ENCODE measurements around the gene TMEM45B.
"Not testable (repeated sequence)": the region's sequence is repeated elsewhere in the genome, so short reads cannot be mapped to it uniquely, and the experiment has no call there.

TMEM45B gene

DNA sequence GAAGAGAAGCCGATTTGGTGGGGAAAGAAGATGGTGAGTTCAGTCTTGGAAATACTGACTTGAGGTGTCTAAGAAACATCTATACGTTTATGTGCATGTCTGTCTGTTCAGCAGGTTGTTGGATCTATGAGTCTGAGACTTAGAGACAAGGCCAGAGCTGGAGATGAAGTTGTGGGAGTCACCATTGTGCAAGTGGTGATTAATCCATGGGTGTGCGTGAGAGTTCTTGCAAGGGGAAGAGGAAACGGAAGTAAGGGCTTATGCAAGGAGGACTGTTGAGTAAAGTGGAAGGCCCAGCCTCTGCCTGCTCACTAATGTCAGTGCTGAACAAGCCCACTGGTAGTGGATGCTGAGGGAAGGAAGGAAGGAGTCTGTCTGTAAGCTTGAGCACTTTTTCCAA, 9.7 kb downstream of the TMEM45B start:
- H3K4me3 ChIP-seq (ENCODE audit: low read depth, low read length) = no peak overlapping the region
- TF ChIP-seq, protein P1, sequence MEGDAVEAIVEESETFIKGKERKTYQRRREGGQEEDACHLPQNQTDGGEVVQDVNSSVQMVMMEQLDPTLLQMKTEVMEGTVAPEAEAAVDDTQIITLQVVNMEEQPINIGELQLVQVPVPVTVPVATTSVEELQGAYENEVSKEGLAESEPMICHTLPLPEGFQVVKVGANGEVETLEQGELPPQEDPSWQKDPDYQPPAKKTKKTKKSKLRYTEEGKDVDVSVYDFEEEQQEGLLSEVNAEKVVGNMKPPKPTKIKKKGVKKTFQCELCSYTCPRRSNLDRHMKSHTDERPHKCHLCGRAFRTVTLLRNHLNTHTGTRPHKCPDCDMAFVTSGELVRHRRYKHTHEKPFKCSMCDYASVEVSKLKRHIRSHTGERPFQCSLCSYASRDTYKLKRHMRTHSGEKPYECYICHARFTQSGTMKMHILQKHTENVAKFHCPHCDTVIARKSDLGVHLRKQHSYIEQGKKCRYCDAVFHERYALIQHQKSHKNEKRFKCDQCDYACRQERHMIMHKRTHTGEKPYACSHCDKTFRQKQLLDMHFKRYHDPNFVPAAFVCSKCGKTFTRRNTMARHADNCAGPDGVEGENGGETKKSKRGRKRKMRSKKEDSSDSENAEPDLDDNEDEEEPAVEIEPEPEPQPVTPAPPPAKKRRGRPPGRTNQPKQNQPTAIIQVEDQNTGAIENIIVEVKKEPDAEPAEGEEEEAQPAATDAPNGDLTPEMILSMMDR (IDR thresholded peaks at IDR 0.05; ENCODE audit: insufficient read depth, low read depth, low read length, missing control alignments) = no peak
- no peak for DNase-seq (ENCODE audit: low read depth)

DNA sequence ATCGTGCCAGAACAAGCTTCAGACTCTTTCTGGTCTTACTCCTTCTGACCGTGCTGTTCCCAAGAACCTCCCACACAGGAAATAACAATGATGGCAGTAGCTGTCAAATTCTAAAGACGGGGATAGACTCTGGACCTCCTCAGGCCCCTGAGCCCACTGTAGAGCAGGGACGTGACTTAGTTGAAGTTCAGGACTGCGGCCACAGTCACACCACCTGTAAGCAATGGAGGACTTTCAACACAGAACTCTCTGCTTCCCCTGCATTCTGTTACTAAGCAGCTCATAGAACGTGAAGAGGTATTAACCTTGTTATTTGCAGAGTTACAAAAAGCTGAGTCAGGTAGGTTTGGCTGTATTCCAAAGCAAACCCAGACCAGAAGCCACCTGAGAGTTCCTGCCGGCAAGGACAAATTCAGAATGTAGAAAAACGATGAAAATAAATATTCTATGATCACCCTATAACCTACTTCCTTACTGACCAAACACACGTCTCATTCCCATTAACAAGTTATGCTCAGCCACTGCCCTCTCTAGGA, 12.7 kb downstream of the TMEM45B start:
- TF ChIP-seq, protein P1 (IDR thresholded peaks at IDR 0.05; ENCODE audit: insufficient read depth, low read depth, low read length, missing control alignments) = no peak
- H3K4me3 ChIP-seq (ENCODE audit: low read depth, low read length) = no peak overlapping the region
- DNase-seq (ENCODE audit: low read depth) = no peak

DNA sequence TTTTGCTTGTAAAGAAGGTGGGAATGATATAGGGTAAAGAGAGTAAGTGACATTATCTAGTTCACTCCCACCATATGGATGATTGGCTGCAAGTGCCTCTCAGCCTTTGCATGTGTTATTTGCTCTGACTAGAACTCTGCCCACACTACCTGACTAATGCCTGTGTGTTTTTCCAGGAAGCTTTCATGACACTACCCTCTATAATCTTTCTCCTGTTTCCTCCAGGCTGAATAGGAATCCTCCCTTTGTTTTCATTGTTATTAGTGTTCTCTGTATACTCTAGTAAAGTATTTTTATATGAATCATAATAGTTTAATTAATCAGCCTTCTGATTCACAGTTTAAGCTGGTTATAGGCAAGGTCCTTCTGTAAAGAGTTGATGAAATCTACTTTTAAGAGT, 13.8 kb downstream of the TMEM45B start:
- not testable (repeated sequence) for DNase-seq (ENCODE audit: low read depth); H3K4me3 ChIP-seq (ENCODE audit: low read depth, low read length)

DNA sequence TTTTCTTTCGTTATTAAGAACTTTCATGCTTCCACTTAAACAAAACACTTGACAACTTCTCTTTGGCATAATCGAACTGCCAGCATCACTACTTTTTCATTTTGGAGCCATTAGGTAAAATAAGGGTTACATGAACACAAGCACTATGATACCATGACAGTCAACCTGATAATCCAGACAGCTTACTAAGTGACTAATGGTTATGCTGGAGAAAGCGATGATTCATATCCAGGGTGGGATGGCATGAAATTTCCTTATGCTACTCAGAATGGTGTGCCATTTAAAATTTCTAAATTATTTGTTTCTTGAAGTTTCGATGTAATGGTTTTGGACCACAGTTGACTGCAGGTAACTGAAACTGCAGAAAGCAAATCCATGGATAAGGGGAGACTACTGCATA, 15.6 kb downstream of the TMEM45B start:
- DNase-seq (ENCODE audit: low read depth); H3K4me3 ChIP-seq (ENCODE audit: low read depth, low read length): not testable (repeated sequence)

DNA sequence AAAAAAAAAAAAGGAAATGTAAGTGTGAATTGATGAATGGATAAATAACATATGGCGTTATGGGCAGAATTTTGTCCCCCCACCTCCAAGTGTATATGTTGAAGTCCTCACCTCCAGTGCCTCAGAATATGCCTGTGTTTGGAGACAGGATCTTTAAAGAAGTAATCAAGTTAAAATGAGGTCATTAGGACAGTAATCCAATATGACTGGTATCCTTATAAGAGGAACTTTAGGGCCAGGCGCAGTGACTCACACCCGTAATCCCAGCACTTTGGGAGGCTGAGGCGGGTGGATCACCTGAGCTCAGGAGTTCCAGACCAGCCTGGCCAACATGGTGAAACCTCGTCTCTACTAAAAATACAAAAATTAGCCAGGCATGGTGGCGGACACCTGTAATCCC, 17.6 kb downstream of the TMEM45B start:
- not testable (repeated sequence) for H3K4me3 ChIP-seq (ENCODE audit: low read depth, low read length); DNase-seq (ENCODE audit: low read depth)

DNA sequence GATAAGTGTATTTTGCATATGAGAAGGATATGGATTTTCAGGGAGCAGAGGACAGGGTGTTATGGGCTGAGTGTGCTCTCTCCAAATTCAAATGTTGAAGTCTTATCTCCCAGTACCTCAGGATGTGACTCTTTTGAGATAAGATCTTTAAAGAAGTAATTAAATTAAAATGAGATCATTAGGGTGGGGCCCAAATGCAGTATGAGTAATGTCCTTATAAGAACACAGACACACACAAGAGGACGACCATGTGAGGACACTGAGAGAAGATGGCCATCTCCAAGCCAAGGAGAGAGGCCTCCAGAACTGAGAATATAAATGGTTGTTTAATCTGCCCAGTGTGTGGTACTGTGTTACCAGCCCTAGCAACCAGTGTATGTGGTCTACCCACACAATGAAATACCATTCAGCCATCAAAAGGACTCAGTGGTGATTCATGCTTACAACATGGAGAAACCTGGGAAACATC, 20.8 kb downstream of the TMEM45B start:
- H3K4me3 ChIP-seq (ENCODE audit: low read depth, low read length); DNase-seq (ENCODE audit: low read depth): not testable (repeated sequence)

DNA sequence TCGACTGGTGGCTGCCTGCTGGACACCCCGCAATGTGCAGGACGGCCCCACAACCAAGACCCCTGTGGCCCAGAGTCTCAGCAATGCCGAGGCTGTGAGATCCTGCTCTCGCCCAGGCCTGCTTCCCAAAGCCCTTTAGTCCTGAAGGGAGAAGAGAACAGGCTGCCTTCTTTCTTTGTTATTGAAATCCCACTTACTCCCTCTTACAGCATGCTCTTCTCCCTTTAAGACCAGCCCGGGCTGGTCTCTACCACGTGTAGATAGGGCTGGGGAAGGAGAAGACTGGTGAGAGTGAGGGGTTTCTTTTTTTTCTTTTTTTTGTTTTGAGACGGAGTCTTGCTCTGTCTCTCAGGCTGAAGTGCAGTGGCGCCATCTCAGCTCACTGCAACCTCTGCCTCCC, 21.3 kb downstream of the TMEM45B start:
- H3K4me3 ChIP-seq (ENCODE audit: low read depth, low read length) = no peak overlapping the region
- DNase-seq (ENCODE audit: low read depth) = no peak
- TF ChIP-seq, protein P1 (IDR thresholded peaks at IDR 0.05; ENCODE audit: insufficient read depth, low read depth, low read length, missing control alignments) = no peak

DNA sequence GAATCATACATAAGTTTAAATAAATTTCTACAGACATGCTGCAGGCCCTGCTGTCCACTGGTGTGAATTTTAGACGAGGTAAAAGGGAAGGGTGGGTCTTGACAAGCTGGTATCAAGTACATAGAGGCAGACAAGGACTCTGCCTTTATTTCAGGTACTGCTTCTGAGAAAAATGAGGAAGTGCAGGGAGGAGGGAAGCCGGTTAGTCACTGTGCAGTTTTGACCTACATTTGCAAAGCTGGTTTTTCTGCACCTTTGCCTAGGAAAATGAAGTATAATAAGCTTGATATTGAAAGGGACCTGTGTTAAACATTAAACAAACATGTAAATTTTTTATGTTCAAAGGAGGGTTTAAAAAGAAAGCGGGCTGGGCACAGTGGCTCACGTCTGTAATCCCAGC, 24.6 kb downstream of the TMEM45B start:
- DNase-seq (ENCODE audit: low read depth) = no peak
- no peak overlapping the region for H3K4me3 ChIP-seq (ENCODE audit: low read depth, low read length)
- TF ChIP-seq, protein P1 (IDR thresholded peaks at IDR 0.05; ENCODE audit: insufficient read depth, low read depth, low read length, missing control alignments) = no peak

DNA sequence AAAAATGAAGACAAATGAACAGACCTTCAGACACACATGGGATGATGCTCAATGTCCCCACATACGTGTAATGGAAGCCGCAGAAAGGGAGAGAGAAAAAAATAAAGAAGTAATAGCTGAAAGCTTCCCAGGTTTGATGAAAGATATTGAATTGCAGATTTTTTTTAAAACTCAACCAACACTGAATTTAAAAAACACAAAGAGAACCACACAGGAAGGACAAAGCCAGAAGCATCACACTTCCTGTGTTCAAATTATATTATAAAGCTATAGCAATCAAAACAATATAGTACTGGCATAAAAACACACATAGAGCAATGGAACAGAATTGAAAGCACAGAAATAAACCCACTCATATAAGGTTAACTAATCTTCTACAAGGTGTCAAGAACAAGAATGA, 26.5 kb downstream of the TMEM45B start:
- DNase-seq (ENCODE audit: low read depth) = no peak
- no peak overlapping the region for H3K4me3 ChIP-seq (ENCODE audit: low read depth, low read length)
- TF ChIP-seq, protein P1 (IDR thresholded peaks at IDR 0.05; ENCODE audit: insufficient read depth, low read depth, low read length, missing control alignments) = no peak

Data from GM12865 (cell line).